KG1 (cell line): ENCODE data around the gene CXCL10.
"Not testable (repeated sequence)": the region's sequence is repeated elsewhere in the genome, so short reads cannot be mapped to it uniquely, and the experiment has no call there.

Experiments used
- DNase-seq: peaks from one replicate; lab custom pipeline; 2025; lab: John Stamatoyannopoulos, UW

Gene CXCL10

DNA sequence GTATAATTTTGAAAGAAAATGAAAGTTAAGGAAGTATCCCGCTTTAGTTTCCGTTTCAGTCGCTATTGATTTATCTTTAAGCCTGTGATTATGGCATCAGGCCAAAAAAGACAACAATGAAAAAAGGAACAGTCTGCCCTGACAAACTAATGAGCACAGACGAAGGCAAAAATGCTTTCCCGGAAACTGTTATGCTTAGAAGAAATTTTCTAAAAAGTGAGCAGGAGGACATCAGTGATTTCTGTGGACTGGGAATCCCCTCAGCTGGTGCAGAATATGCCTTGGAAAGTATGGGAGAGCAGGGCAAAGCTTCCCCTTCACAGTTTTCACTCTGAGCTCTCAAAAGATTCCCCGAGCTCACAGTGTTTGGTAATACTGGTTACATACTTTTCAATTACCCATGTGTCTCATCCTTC, 5.1 kb upstream of the CXCL10 start:
- DNase-seq = peak; percentile 38

DNA sequence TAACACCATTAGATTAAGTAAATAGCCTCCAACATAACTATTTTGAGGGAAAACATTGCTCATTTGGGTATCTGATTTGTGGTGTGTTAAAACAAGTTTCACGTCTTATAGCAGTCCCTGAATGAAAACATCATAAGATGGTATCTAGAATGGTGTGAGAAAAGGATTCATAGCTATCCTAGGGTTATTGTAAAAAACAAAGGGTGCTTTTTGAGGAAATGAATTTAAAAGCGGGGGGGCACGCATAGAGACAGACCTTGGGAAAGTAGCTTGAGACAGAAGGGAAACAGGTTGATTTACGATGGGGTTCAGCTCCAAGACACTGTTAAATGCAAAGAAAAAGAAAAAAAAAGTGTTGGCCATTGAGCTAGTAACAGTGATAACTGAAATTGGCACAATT, 768 bp upstream of the CXCL10 start:
- DNase-seq = no peak

DNA sequence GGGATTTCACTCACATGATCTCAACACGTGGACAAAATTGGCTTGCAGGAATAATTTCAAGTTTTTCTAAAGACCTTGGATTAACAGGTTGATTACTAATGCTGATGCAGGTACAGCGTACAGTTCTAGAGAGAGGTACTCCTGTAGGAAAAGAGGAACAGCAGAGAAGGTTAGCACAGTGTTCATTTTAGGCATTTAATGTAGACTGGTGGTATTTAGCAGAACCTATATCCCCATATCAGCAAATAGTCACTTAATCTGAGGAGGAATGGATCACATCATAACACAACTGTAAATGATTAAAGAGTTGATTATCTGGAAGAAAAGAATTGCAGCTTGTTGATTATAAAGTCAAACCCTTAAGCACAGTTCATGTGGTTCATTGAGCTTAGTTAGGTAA, 620 bp downstream of the CXCL10 start:
- DNase-seq = no peak

DNA sequence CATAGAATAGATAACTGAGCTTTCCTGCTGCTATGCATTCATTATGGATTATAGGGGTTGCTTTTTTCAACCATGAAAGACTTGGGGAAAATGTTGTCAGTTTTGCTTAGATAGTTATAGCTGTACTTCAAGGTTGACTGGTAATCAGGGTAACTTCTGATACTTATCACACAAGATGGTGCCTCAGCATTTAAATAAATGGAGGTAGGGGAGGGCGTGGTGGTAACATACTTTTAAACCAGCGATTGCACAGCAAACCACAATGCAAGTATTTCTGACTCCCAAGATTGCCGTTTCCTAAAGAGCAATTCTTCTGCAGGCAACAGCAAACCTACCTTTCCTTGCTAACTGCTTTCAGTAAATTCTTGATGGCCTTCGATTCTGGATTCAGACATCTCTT, 1.3 kb downstream of the CXCL10 start:
- DNase-seq = no peak

DNA sequence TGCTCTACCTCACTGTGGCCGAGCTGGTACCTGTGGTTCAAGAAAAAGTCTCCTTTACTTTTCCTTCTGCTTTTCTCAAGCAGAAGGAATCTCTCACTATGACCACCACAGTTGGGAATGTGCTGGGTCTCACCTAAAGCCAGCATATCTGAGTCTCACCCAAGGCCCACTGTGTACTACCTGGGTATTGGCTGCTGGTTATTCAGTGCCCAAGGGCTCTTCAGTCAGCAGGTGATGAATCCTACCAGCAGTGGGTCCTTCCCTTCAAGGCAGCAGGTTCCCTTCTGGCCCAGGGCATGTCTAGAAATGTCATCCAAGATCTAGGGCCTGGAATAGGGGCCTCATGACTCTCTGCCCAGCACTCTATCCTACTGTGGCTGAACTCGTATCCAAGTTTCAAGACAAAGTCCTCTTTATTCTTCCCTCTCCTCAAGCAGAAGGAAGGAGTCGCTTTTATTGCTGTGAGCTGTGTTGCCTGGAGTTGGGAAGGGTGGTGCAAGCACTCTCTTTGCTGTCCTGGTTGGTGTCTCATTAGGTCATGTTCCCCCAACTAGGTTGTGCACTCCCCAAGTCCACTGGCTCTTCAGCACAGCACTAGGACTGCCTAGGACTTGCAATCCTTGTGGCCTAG, 6.1 kb downstream of the CXCL10 start:
- no peak for DNase-seq

DNA sequence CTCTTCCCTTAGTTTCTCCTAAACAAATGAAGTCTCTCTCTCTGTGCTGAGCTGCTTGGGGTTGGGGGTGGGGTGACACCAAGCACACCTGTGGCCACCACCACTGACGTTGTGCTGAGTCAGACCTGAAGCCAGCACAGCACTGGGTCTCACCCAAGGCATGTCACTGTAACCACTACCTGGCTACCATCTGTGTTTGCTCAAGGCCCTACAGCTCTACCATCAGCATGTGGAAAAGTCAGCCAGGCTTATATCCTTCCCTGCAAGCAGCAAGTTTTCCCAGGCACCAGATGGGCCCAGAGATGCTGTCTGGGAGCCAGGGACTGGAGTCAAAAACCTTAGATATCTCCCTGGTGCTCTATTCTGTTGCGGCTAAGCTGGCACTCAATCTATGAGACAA, 6.9 kb downstream of the CXCL10 start:
- DNase-seq = no peak

DNA sequence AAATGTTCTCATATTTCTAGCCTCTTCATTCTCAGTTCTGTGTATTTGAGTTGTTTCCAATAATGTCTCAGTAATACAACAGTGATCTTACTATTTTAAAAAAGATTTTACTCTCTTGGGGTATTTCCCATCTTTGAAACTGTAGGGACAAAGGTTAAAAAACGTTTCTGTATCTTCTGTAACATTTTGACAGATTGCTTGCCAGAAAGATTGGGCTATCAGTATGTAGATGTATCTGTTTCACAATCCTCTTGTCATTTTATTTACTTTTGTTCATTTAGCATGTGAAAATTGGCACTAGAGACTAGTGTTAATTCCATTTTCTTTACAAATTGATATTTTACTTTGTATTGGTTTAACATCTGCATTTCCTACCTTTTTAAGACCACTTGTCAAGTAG, 9.8 kb downstream of the CXCL10 start:
- no peak for DNase-seq

DNA sequence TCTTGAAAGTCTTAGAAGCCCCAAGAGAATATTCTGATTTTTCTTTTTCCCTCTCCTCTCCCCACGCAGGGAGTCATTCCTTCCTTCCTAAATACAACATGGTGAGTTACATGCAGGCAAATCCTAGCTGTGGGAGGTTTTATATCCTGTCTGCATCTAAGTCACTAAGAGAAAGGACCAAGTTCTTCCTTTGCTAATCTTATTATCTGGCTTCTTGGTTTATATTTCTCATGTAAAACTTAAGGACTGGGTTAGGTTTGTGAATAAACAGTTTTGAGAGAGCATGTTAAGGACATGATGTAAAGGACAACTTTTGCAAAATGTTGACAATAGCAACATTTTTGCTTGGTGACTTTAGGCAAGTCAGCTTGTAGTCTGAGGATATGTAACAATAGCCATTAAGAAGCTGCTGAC, 10.9 kb downstream of the CXCL10 start:
- no peak for DNase-seq

DNA sequence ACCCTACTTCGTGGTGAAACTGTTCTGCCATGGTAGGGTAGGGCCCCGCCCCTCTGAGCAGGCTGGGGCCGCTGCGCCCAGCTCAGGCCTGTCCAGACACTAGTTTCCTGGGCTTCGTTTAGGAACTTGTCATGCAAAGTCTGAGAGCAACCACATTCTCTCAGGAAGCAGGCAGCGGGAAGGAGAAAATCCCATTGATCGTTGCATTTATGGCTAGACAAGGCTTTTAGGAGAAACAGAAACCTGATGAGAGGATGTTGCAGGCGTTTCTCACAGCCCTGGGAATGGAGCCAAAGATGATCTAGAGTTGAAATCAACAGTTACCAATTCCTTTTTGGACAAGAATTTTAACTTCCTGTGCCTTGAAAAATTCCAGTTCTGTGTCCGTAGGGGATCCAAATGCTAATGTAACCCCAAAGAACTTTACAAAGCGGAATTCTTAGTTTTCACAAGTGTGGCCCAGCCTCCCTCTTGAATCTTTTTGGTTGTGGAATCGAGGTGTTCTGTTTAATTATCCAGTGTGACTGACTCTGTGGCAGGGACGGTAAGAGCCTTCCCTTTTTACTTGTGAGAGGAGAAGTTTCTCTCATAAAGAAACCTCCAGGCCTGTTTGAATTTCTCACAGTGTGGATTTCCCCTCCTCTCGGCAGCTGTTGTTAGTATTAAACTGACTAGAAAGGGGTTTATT, 11.5 kb downstream of the CXCL10 start:
- DNase-seq = no peak

DNA sequence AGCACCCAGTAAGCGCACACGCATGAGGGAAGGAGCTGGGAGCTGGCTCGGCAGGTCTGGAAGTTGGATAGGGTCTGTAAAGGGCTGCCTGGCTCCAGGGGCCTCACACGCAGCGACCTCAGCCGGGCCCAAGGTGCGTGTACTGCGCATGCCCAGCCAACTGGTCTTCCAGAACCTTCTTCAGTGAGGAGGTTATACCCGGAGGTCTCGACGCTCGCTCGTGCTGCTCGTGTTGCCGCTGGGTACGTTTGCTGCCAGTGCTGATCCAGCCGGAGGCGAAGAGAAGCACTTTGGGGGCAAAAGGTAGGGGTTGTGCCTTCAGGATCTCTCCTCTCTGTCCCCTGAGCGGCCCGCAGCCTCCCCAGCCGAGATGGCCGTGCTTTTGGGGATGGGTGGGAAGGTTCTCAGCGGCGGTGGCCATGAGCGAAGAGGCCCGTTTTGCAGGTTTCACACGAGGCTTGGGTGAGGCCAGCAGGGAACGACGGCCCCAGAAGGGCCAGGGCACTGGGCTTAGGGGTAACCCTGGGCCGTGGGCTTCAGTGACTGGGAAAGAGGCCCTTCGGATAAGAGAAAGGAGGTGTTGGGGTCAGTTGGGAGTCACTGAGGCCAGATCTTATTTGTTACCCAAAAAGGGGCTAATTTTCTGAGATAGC, 12.2 kb downstream of the CXCL10 start:
- no peak for DNase-seq

DNA sequence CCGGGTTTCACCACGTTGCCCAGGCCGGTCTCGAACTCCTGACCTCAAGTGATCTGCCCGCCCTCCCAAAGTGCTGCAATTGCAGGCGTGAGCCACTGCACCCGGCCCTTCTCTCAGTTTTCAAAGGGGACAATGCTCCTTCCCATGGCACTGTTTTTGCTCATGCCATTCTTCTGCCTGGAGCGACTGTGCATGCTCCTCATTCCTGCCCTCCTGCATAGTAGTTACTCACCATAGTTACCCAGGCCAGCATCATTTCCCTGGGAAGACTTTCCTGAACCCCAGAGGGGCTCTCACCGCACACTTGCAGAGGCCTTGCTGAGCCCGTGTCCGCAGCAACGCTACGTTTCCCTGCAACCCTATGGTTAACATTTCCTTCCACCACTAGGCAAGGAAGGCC, 12.7 kb downstream of the CXCL10 start:
- no peak for DNase-seq

DNA sequence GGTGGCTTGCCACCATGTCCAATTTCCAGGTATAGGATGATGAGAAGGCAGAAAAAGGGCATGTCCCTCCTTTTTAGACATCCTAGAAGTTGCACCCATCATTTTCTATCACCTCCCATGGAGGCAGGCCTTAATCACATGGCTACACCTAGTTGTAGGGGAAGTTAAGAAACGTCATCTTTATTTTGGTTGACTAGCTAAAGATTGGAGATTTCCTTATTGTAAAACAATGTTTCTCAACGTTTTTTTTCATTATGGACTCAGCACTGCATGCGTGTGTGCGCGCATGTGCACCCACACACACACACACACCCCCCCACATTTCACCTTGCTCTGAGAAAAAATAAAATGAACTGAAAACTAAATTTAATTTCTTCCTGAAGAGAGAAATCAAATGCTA, 14.0 kb downstream of the CXCL10 start:
- DNase-seq = no peak

DNA sequence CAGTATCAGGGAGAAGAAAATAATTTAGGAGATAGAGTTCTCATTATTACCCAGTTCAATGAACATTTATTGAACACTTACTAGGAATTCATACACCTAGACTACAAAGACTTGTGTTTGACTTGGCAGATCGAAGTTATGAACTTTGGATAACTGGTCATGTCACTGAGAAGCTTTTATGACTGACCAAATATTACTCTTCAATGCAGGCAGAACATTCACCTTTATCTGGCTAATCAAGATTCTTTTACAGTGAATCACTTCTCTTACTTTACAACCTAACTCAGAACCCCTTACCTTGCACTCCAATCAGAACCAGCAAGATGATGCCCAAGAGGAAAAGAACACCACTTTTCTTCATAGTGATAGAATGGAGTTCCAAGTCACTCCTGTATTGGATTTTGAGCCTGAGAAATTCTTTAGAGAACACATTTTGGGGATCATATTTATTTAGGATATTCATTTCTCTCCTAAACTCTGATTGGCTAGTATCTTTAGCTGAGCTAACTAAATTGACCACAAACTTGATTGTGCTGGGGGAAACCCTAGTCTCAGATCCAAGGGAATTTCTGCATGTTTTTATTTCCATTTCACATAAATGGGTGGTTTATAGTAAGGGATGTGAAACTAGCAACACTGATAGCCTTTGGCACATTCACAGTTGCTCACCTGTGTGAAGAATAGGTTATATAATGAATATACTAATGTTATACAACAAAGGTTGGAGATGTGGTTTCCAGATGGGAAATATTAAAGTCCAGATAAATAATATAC, 16.0 kb downstream of the CXCL10 start, which contains the start of gene CXCL9:
Gene CXCL9, minus strand, starts transcription at position 421 of the 774 bp plus-strand sequence. Its CDS starts 60 bp downstream, at position 361.
- no peak for DNase-seq

DNA sequence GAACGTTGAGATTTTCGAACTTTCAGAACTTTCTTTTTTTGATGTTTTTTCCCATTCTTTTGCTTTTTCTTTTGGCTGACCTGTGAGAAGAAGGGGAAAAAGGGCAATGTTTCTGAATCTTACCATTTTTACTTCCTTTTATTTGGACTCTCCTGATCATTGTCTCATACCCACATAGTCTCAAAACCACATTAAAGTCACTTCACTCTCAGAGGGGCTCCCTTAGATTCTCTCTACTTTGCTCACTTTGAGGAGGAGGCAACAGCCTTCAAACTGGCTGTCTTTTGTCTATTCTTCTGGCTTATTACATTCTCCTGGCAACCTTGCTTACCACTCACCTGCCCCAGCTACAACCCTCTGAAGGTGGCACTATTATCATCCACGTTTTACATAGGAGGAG, 19.7 kb downstream of the CXCL10 start:
- DNase-seq = no peak

DNA sequence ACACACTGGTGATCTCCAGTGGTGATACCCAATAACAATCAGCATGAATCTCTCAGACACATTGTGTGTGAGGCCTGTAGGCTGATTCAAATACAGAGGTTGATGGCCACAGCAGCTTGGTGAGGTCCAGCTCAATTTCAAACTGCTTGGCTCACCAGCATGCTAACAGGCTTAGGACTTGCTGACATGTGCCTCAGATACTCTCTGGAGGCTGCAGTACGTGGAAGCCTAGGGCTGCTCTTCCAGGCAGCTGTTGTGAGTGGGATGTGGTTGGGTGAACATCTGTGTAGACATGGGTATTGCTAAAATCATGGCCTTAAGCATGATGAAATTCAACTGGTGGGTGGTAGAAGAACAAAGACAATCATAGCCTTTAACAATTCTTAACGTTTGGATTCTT, 20.3 kb downstream of the CXCL10 start:
- no peak for DNase-seq

DNA sequence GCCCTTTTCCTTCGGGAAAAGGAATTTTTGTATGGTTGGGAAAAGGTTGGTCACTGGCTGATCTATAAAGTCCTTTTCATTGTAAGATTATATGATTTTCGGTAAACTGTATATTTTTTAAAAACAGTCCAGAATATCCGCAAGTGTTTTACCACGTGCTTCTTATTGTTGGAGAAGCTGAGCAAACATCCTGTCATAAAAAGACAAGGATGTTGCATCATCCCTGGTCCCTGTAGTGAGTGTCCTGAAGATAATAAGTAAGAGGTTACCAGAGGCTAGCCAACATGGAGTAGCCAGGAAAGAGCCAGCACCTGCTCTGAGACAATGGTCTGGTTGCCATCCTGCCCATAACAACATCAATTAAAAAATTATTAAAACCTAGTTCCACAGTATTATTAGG, 21.1 kb downstream of the CXCL10 start:
- DNase-seq = no peak

DNA sequence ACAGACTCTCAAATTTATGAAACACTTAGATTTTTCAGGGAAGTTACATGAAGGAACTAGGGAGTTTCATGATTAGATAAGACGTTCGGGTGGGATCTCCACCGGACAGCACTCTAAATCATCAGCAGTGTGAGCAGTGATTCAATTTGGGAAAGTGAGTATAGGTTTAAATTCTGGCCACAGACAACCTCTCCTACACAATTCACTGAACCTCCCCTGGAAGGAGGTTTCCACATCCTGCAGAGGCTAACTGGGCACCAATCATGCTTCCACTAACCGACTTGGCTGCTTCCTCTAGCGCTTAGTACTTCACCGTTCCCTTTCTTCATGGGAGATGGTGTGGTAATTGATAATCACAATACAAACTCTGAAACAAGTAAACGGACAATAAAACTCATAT, 21.6 kb downstream of the CXCL10 start:
- DNase-seq = no peak

DNA sequence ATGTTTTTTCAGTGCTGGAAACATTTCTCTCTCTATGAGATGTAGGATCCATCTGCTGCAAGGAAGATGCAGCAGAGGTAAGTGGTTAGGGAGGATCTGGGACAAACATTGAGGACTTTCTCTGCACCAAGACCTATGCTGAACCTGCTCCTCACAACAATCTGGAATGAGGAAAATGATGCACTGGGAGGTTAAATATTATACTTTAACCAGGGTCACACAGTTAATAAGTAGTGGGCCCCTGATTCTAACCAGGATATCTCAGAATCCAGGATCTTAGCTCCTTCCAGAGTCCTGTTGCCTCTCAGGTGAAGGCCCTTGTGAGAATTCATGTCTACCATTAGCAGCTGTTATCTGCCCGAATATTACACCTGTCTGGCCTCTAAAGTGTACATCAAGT, 23.0 kb downstream of the CXCL10 start:
- no peak for DNase-seq

DNA sequence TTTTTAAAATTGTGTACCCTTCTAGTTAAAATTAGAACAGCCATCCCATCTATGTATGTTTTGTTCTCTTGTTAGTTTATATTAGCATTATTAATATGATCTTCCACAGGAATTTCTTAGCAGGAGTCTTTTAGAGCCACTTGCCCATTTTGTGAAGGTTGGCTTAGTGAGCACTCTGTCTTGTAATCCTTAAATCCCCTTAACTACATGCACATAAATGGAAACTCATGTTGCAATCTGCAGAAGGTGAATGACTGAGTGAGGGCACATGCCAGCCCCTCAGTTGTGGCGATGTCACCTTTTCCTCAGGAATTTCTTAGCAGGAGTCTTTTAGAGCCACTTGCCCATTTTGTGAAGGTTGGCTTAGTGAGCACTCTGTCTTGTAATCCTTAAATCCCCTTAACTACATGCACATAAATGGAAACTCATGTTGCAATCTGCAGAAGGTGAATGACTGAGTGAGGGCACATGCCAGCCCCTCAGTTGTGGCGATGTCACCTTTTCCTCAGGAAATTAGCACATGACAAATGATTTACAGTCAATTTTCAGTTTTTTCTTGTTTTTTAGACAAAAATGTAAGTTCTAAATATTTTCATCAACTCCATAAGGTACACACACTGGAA, 24.7 kb downstream of the CXCL10 start:
- not testable (repeated sequence) for DNase-seq

DNA sequence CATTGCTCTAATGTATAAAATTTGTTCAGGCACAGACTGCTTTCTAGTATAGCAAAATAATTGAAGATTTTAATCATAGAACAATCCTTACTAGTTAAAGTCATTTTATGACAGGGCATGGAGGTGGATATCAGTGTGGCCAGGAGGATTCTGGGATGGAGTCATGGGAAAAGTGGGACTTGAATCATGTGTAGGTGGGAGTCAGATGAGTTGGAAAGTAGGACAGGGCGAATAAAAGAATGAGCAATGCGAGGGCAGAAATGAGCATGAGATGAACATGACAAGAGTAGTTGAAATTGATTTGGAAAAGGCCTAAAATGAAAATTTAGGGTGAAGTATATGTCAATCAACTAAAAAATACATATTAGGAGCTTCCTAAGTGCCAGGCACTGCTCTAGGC, 25.4 kb downstream of the CXCL10 start:
- DNase-seq = no peak

DNA sequence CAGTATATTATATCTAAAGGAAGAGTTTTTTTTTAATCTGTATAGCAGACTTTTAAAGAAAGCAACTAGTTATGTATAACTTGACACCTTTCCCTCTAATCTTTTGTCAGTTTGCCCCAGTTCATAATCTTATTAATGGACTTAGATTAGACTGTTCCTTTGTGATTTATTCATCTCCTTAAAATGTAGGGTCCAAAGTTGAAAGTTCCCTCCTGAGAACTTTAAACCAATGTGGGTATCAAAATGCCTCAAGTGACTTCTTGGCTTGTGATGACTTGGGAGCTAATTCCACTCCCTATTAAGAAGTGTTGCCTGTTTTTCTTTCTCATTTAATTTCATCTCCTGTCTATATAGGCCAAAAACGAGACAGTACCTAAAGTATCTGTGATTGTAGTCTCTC, 26.2 kb downstream of the CXCL10 start:
- DNase-seq = no peak

DNA sequence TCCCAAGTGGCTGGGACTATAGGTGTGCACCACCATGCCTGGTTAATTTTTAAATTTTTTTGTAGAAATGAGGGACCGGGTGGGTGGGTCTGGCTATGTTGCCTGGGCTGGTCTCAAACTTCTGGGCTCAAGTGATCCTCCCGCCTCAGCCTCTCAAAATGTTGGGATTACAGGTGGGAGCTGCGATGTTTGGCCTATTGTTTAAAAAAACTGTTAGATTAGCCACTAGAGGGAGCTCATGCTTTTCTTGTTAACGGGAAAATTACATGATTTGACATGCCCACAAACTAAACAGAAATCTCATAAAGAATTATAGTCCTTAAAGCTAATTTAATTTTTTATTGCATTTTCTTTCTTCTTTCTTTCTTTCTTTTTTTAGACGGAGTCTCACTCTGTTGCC, 27.6 kb downstream of the CXCL10 start:
- peak; percentile 45 for DNase-seq
